Measurements from ENCODE around the gene THAP11. TPM values are rescaled to one million over a fixed set of nuclear protein-coding genes. Genes with fewer than 3 reads are reported as not detected.

THAP11 gene
- total RNA-seq, 1 experiment from 2014 or later, result 39.1 TPM

GRCh38 chr16:67865318-67865717 is 23.2 kb downstream of the THAP11 start:
- Histone ChIP-seq H3K4me2 (ENCODE audit: low read length) (no peak overlapping the region), H3K4me3 (ENCODE audit: low read length) (no peak overlapping the region), H3F3A (ENCODE audit: low read length, unreplicated experiment) (no peaks in the 10 kb centered on the region), H3K9me2 (replicated peaks; ENCODE audit: low read length) (no peaks in the 10 kb centered on the region), H2AFZ (ENCODE audit: low read length) (no peak overlapping the region), H3K9me3 (ENCODE audit: low read length) (no peaks in the 10 kb centered on the region), H4K20me1 (ENCODE audit: low read length) (peaks cover 7% of the 10 kb centered on the region; the same call in 1 of the 2 replicates), H3K36me3 (ENCODE audit: low read depth, low read length) (peaks cover 20% of the 10 kb centered on the region), H3K9ac (ENCODE audit: low read length) (no peak overlapping the region), H3K79me2 (ENCODE audit: low read length) (peaks cover 50% of the 10 kb centered on the region), H3K4me1 (ENCODE audit: insufficient read depth, low read length) (peaks cover 13% of the 10 kb centered on the region), H3K27me3 (ENCODE audit: low read length) (no peaks in the 10 kb centered on the region), H3K27ac (ENCODE audit: low read length) (no peak overlapping the region)
- intact Hi-C loops (cut with micrococcal nuclease), result no loop called here
- peak; percentile 56 for ATAC-seq
- BruUV-seq (replicated peaks), result no TSS peak
- POLR2A ChIA-PET (ENCODE audit: unreplicated experiment), result no interaction called here
- TF ChIP-seq CTCF (conservative IDR thresholded peaks at IDR 0.05; ENCODE audit: low read depth, low read length) (peak; percentile 64), EZH2 (IDR thresholded peaks at IDR 0.05; ENCODE audit: low read length, unreplicated experiment) (no peak), EZH2phosphoT487 (IDR thresholded peaks at IDR 0.05; ENCODE audit: borderline replicate concordance, low read length) (no peak)
- peak; percentile 45 for DNase-seq
- CTCF ChIA-PET, result interaction anchor here (0.6 to 1.0 kb wide), 5 partner anchors 32 to 653 kb away, joined by 3 to 18 read pairs (median 4); no protein-coding TSS in a partner anchor

- H3K9ac ChIP-seq (ENCODE audit: low read length), result no peak overlapping the region
- H3K4me3 ChIP-seq (ENCODE audit: low read length), result no peak overlapping the region
- no TSS peak for BruUV-seq (replicated peaks)
- H4K20me1 ChIP-seq (ENCODE audit: low read length), result no peaks in the 10 kb centered on the region
- H3K79me2 ChIP-seq (ENCODE audit: low read length), result peaks cover 24% of the 10 kb centered on the region
- intact Hi-C loops (cut with micrococcal nuclease), result no loop called here
- no peaks in the 10 kb centered on the region for H3K4me1 ChIP-seq (ENCODE audit: insufficient read depth, low read length)
- no peaks in the 10 kb centered on the region for H3K9me3 ChIP-seq (ENCODE audit: low read length)
- no peaks in the 10 kb centered on the region for H3K27me3 ChIP-seq (ENCODE audit: low read length)
- H3K9me2 ChIP-seq (replicated peaks; ENCODE audit: low read length), result no peaks in the 10 kb centered on the region
- no peak for DNase-seq
- H3K27ac ChIP-seq (ENCODE audit: low read length), result no peak overlapping the region
- no peak overlapping the region for H3K4me2 ChIP-seq (ENCODE audit: low read length)
- peaks cover 12% of the 10 kb centered on the region; the same call in 1 of the 2 replicates for H3K36me3 ChIP-seq (ENCODE audit: low read depth, low read length)
- POLR2A ChIA-PET (ENCODE audit: unreplicated experiment), result no interaction called here
- no peak for ATAC-seq
- no peak overlapping the region for H2AFZ ChIP-seq (ENCODE audit: low read length)
- H3F3A ChIP-seq (ENCODE audit: low read length, unreplicated experiment), result no peaks in the 10 kb centered on the region
- CTCF ChIA-PET, result no interaction called here
- TF ChIP-seq CTCF (conservative IDR thresholded peaks at IDR 0.05; ENCODE audit: low read depth, low read length), result no peak
- no peak for TF ChIP-seq EZH2phosphoT487 (IDR thresholded peaks at IDR 0.05; ENCODE audit: borderline replicate concordance, low read length)
- no peak for TF ChIP-seq EZH2 (IDR thresholded peaks at IDR 0.05; ENCODE audit: low read length, unreplicated experiment)
These were observed 26.2 kb downstream of the THAP11 start for GRCh38 chr16:67868290-67868689.

- Histone ChIP-seq H3K27ac (ENCODE audit: low read length) (no peak overlapping the region), H3K9me2 (replicated peaks; ENCODE audit: low read length) (no peaks in the 10 kb centered on the region), H2AFZ (ENCODE audit: low read length) (no peak overlapping the region), H3F3A (ENCODE audit: low read length, unreplicated experiment) (no peaks in the 10 kb centered on the region), H3K79me2 (ENCODE audit: low read length) (peaks cover 27% of the 10 kb centered on the region), H3K36me3 (ENCODE audit: low read depth, low read length) (peaks cover 12% of the 10 kb centered on the region; the same call in 1 of the 2 replicates), H3K4me3 (ENCODE audit: low read length) (no peak overlapping the region), H3K4me1 (ENCODE audit: insufficient read depth, low read length) (peaks cover 8% of the 10 kb centered on the region; the same call in 1 of the 2 replicates), H3K9ac (ENCODE audit: low read length) (no peak overlapping the region), H3K4me2 (ENCODE audit: low read length) (no peak overlapping the region), H3K9me3 (ENCODE audit: low read length) (no peaks in the 10 kb centered on the region), H4K20me1 (ENCODE audit: low read length) (peaks cover 8% of the 10 kb centered on the region), H3K27me3 (ENCODE audit: low read length) (no peaks in the 10 kb centered on the region)
- no peak for DNase-seq
- intact Hi-C loops (cut with micrococcal nuclease), result no loop called here
- POLR2A ChIA-PET (ENCODE audit: unreplicated experiment), result no interaction called here
- no TSS peak for BruUV-seq (replicated peaks)
- CTCF ChIA-PET, result no interaction called here
- ATAC-seq, result no peak
- no peak for TF ChIP-seq EZH2 (IDR thresholded peaks at IDR 0.05; ENCODE audit: low read length, unreplicated experiment)
- no peak for TF ChIP-seq CTCF (conservative IDR thresholded peaks at IDR 0.05; ENCODE audit: low read depth, low read length)
- TF ChIP-seq EZH2phosphoT487 (IDR thresholded peaks at IDR 0.05; ENCODE audit: borderline replicate concordance, low read length), result no peak
These were observed 27.5 kb downstream of the THAP11 start for GRCh38 chr16:67869653-67870052.

Data from PC-3 (cell line).